Measurements from ENCODE around the gene MUC6. TPM values are rescaled to one million over a fixed set of nuclear protein-coding genes. Genes with fewer than 3 reads are reported as not detected.

Gene MUC6
- total RNA-seq, 4 donors from 2014 or later: not detected

DNA sequence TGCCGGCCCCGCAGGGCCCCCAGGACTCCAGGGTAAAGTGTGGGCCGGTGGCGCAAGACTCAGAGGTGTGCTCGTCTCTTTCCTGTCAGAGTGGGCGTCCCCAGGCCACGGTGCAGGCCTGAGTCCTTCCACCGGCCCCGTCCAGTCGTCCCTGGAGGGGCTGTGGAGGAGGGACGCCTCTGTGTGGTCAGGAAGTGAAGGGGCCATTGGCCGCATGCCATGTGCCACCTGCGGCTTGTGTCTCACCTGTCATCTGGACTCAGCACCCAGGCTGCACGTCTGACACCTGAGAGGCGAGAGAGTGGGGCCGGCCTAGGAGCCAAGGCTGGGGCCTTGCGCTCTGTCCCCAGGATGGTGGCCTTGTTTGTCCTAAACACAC lies 25.2 kb downstream of the MUC6 start:
- TF ChIP-seq CTCF (IDR thresholded peaks at IDR 0.05; ENCODE audit: low read depth): no peak

DNA sequence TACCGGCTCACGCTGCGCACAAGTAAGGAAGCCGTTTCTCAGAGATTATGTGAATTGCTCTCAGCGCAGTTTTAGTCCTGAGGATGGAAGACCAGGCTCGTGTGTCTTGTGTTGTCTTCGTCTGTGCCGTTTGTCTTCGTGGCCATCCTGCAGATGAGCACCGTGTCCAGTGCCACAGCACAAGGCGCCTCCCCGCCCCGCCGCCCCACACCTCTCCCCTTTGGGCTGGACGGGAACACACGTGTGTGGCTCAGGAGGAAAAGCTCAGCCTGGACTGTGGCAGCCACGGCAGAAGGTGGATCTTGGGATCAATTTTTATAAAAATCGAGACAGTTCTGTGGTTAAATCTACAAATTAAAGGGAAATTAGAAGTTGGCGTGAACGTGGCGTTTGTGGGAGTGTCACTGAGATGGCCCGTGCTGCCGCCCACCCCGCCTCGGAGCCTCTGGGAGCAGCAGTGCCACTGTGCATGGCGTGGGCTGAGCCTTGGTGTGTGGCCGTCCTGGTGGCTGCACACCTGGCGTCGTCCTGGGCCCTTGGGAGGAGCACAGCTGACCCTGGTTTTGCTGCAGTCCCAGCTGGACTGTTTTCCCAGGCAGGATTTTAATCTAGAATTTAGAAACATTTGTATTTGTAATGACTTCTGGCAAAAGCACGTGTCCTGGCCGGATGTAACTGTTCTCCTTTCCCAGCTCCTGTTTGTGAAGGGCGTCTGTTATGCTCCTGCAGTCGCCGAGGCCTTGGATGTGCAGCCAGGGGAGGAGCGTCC lies 25.8 kb downstream of the MUC6 start:
- TF ChIP-seq CTCF (IDR thresholded peaks at IDR 0.05; ENCODE audit: low read depth): no peak

DNA sequence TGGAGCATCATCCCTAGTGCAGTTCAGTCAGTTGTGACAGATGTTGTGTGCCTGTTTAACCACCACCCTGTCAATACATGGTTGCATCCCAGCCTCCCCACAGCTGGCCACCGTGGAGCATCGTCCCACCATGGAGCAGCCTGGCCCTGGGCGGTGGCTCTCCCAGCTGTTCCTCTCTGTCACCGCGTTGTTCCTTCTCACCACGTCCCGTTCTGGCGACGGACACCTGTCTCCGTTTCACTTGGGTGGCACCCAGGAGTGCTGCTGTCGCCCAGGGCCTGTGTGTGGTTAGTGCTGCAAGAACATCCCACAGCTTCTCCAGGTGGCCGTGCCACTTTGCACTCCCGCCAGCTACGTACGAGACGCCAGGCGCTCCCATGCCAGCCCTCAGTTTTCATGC lies 26.5 kb downstream of the MUC6 start:
- TF ChIP-seq CTCF (IDR thresholded peaks at IDR 0.05; ENCODE audit: low read depth): no peak

- TF ChIP-seq CTCF (IDR thresholded peaks at IDR 0.05; ENCODE audit: low read depth): no peak
These were observed 27.1 kb downstream of the MUC6 start for GRCh38 chr11:1009371-1009770.

DNA sequence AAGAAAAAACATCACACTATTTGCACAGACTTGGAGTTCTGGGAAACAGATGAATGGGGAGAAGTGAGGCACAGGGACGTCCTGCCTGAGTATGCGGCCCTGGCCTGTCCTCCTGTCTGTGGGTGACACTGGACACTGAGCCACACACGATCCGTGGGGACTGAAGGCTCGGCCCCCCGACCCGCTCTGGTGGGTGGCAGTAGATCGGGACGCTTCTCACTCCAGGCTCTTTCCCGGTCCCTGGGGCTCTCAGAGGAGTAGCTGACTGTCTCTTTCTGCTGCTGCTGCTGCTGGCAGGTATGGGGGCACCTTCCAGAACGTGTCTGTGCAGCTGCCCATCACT lies 27.7 kb downstream of the MUC6 start:
- TF ChIP-seq CTCF (IDR thresholded peaks at IDR 0.05; ENCODE audit: low read depth): no peak

GRCh38 chr11:1008001-1008802 lies 28.3 kb downstream of the MUC6 start:
- TF ChIP-seq CTCF (IDR thresholded peaks at IDR 0.05; ENCODE audit: low read depth): no peak

DNA sequence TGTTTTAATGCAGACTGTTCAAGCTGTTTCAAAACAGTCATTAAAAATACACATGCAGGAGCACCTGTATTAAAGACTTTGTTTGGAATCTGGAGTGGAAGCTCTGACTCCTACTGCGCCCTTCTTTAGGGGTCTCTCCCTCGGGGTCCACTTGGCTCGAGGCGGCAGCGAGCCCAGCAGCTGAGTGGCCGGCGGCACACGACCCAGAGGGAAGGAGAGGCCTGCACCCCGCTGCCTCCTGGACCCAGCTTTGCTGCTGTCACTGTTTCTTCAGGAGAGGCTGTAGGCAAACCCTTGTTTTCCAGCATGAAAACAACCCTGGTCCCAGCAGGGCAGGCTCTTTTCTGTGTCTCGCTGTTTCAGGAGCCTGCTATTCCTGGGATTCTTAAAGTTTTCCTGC lies 29.2 kb downstream of the MUC6 start:
- no peak for TF ChIP-seq CTCF (IDR thresholded peaks at IDR 0.05; ENCODE audit: low read depth)
